SU-DHL-6 (cell line): ENCODE data around the gene KHSRP.

Source experiments
- CTCF ChIP-seq: fragments of 200-600 bp; sonication (generic); IDR thresholded peaks from one replicate; pipeline ENCODE4 v1.5.1; 2017; ENCODE audit warnings: antibody characterized with exemption, mild to moderate bottlenecking, low read length, moderate library complexity; ENCODE audit not compliant: insufficient read depth, poor library complexity, severe bottlenecking
- EZH2phosphoT487 ChIP-seq: fragments of 200-600 bp; sonication (generic), shearing (Covaris generic); conservative IDR thresholded peaks from 2 replicates; pipeline ENCODE4 v1.6.1; 2018; ENCODE audit warnings: mild to moderate bottlenecking, antibody characterized with exemption, low read length, moderate library complexity, mixed read lengths

- no peak for TF ChIP-seq CTCF
- TF ChIP-seq EZH2phosphoT487 = no peak
These were observed 25.6 kb upstream of the KHSRP start for GRCh38 chr19:6450166-6450565.
